Measurements from ENCODE around the gene BAHCC1.

DNA sequence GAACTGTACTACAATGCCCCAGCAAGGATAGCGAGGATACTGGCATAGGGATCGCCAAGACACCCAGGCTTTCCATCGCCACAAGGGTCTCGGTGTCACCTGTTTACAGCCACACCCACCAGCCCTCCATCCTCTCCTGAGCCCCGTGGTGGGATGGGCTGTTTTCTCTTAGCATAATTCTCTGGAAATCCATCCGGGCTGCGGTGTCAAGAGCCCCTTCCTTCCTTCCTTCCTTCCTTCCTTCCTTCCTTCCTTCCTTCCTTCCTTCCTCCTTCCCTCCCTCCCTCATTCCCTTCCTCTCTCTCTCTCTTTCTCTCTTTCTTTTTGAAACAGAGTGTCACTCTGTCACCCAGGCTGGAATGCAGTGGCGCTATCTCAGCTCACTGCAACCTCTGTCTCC, 36.0 kb upstream of the BAHCC1 start:
- TF ChIP-seq EZH2 (IDR thresholded peaks at IDR 0.05; ENCODE audit: borderline replicate concordance, insufficient read depth, low read length, poor library complexity, severe bottlenecking) (no peak), POLR2AphosphoS5 (IDR thresholded peaks at IDR 0.05) (no peak), RAD21 (conservative IDR thresholded peaks at IDR 0.05) (no peak), EP300 (conservative IDR thresholded peaks at IDR 0.05; ENCODE audit: poor library complexity, severe bottlenecking) (no peak)
- TF ChIP-seq, protein P1, sequence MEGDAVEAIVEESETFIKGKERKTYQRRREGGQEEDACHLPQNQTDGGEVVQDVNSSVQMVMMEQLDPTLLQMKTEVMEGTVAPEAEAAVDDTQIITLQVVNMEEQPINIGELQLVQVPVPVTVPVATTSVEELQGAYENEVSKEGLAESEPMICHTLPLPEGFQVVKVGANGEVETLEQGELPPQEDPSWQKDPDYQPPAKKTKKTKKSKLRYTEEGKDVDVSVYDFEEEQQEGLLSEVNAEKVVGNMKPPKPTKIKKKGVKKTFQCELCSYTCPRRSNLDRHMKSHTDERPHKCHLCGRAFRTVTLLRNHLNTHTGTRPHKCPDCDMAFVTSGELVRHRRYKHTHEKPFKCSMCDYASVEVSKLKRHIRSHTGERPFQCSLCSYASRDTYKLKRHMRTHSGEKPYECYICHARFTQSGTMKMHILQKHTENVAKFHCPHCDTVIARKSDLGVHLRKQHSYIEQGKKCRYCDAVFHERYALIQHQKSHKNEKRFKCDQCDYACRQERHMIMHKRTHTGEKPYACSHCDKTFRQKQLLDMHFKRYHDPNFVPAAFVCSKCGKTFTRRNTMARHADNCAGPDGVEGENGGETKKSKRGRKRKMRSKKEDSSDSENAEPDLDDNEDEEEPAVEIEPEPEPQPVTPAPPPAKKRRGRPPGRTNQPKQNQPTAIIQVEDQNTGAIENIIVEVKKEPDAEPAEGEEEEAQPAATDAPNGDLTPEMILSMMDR (IDR thresholded peaks at IDR 0.05; ENCODE audit: poor library complexity, severe bottlenecking) = no peak
